CD14-positive monocyte (primary cell): ENCODE measurements around the gene ANKRD28. TPM values are rescaled to one million over a fixed set of nuclear protein-coding genes. Genes with fewer than 3 reads are reported as not detected.
"Not testable (repeated sequence)": the region's sequence is repeated elsewhere in the genome, so short reads cannot be mapped to it uniquely, and the experiment has no call there.

Source experiments
- DNase-seq, 3 donors: peaks; one replicate each; pipeline ENCODE4 v3.0.0-alpha.2; 2011 to 2022
- H2AFZ ChIP-seq: 2 replicates; pipeline ENCODE4 v1.6.0; 2012; ENCODE audit warnings: mild to moderate bottlenecking, low read depth, low read length, inconsistent platforms; ENCODE audit not compliant: insufficient read depth, poor library complexity, severe bottlenecking
- H3K27ac ChIP-seq, 2 donors: 1 replicate in 1 of 2; 2 replicates in 1 of 2; pipeline ENCODE4 v1.5.1; 2012 to 2013; ENCODE audit warnings: low read length in 2 of 2, control low read depth in 1 of 2, inconsistent platforms in 1 of 2, low read depth in 1 of 2, mild to moderate bottlenecking in 1 of 2
- H3K27me3 ChIP-seq, 2 donors: one replicate each; pipeline versions ENCODE4 v1.6.0 to v1.6.1; 2011 to 2013; ENCODE audit warnings: low read length in 2 of 2; ENCODE audit not compliant: control insufficient read depth in 2 of 2, insufficient read depth in 2 of 2
- H3K36me3 ChIP-seq, 2 donors: replicated peaks in 1 of 2; 1 replicate in 1 of 2; 2 replicates in 1 of 2; pipeline versions ENCODE4 v1.5.1 to v1.6.1; 2012 to 2013; ENCODE audit warnings: low read length in 2 of 2, control low read depth in 1 of 2, inconsistent platforms in 1 of 2, mild to moderate bottlenecking in 1 of 2; ENCODE audit not compliant: insufficient read depth in 2 of 2, control insufficient read depth in 1 of 2
- H3K4me1 ChIP-seq, 2 donors: 1 replicate in 1 of 2; 2 replicates in 1 of 2; pipeline versions ENCODE4 v1.5.1 to v1.6.1; 2012 to 2013; ENCODE audit warnings: low read length in 2 of 2, control low read depth in 1 of 2, inconsistent platforms in 1 of 2, mild to moderate bottlenecking in 1 of 2, moderate library complexity in 1 of 2; ENCODE audit not compliant: insufficient read depth in 2 of 2, control insufficient read depth in 1 of 2
- H3K4me2 ChIP-seq: replicated peaks from 2 replicates; pipeline ENCODE3; 2012; ENCODE audit warnings: low read length, moderate library complexity, mild to moderate bottlenecking; ENCODE audit not compliant: poor library complexity, severe bottlenecking; ENCODE audit errors: extremely low read depth
- H3K4me3 ChIP-seq, 3 experiments: fragments of 200-600 bp in 1 of 3; sonication (generic) in 1 of 3; replicated peaks in 1 of 3; 1 replicate in 2 of 3; 2 replicates in 1 of 3; pipeline ENCODE4 v1.5.1; 2011 to 2013; ENCODE audit warnings: low read length in 3 of 3, mild to moderate bottlenecking in 3 of 3, control low read depth in 2 of 3, low read depth in 2 of 3, inconsistent platforms in 1 of 3, moderate library complexity in 1 of 3
- H3K79me2 ChIP-seq: 2 replicates; pipeline ENCODE4 v1.6.0; 2012; ENCODE audit warnings: mild to moderate bottlenecking, control low read depth, inconsistent platforms, low read length, moderate library complexity; ENCODE audit not compliant: insufficient read depth
- H3K9ac ChIP-seq: 2 replicates; pipeline ENCODE4 v1.6.0; 2017; ENCODE audit warnings: low read length, mild to moderate bottlenecking; ENCODE audit not compliant: insufficient read depth, poor library complexity, severe bottlenecking
- H3K9me3 ChIP-seq, 2 donors: replicated peaks in 1 of 2; 1 replicate in 1 of 2; 2 replicates in 1 of 2; pipeline versions ENCODE4 v1.5.1 to v1.6.1; 2012 to 2013; ENCODE audit warnings: low read length in 2 of 2, control low read depth in 1 of 2; ENCODE audit not compliant: control insufficient read depth in 1 of 2, insufficient read depth in 1 of 2
- H4K20me1 ChIP-seq: 2 replicates; pipeline ENCODE4 v1.6.0; 2012; ENCODE audit warnings: mild to moderate bottlenecking, low read length, control low read depth, moderate library complexity; ENCODE audit not compliant: insufficient read depth
- H3K27ac Mint-ChIP-seq, 7 donors: one replicate each; pipeline ENCODE4 v1.8.0; 2020; ENCODE audit warnings: mild to moderate bottlenecking in 7 of 7, mixed read lengths in 7 of 7, moderate library complexity in 6 of 7, inconsistent platforms in 2 of 7
- H3K27me3 Mint-ChIP-seq, 3 donors: one replicate each; pipeline ENCODE4 v1.8.0; 2021 to 2022; ENCODE audit warnings: low read depth in 3 of 3, mild to moderate bottlenecking in 3 of 3, mixed read lengths in 3 of 3, moderate library complexity in 3 of 3, inconsistent platforms in 1 of 3
- H3K36me3 Mint-ChIP-seq, 2 donors: one replicate each; pipeline ENCODE4 v1.8.0; 2020; ENCODE audit warnings: mixed read lengths in 2 of 2, inconsistent platforms in 1 of 2, mild to moderate bottlenecking in 1 of 2
- H3K4me1 Mint-ChIP-seq: one replicate; pipeline ENCODE4 v1.8.0; 2020; ENCODE audit warnings: mild to moderate bottlenecking, mixed read lengths
- H3K4me3 Mint-ChIP-seq, 2 donors: one replicate each; pipeline ENCODE4 v1.8.0; 2020; ENCODE audit warnings: mild to moderate bottlenecking in 2 of 2, mixed read lengths in 2 of 2, moderate library complexity in 1 of 2
- H3K9me3 Mint-ChIP-seq, 7 donors: one replicate each; pipeline ENCODE4 v1.8.0; 2020 to 2022; ENCODE audit warnings: mixed read lengths in 7 of 7, mild to moderate bottlenecking in 6 of 7, moderate library complexity in 6 of 7, inconsistent platforms in 2 of 7
- WGBS: methylation state at CpG from one replicate; pipeline ENCODE4 v1.1.5; 2013; ENCODE audit warnings: missing lambda C conversion rate; ENCODE audit not compliant: insufficient coverage; 5-methylcytosine and 5-hydroxymethylcytosine counted together
- intact Hi-C, 2 donors: fragments of 100-400 bp; cut with micrococcal nuclease; formaldehyde crosslinking; loops; one replicate each; pipeline versions ENCODE4 v1.15.0 to v1.15.1; 2023
- polyA plus RNA-seq, 3 donors: library from polyadenylated mRNA; depleted of rRNA in 1 of 3; unstranded in 2 of 3; stranded (reverse) in 1 of 3; fragments of 300-500 nt in 2 of 3; fragments of >200 nt in 1 of 3; fragmentation: Illumina TruSeq in 2 of 3; gene quantifications; 1 replicate in 2 of 3; 2 replicates in 1 of 3; pipeline ENCODE4 v1.2.3, GENCODE V29; 2012 to 2021
- TF ChIP-seq, protein P1 (sequence below): fragments of 200-600 bp; IDR thresholded peaks from one replicate; pipeline ENCODE4 v1.8.0; 2022; ENCODE audit warnings: antibody characterized with exemption, mild to moderate bottlenecking

Gene ANKRD28
- polyA plus RNA-seq, 3 donors: 5.9 to 11.5 (median 7.9) TPM

DNA sequence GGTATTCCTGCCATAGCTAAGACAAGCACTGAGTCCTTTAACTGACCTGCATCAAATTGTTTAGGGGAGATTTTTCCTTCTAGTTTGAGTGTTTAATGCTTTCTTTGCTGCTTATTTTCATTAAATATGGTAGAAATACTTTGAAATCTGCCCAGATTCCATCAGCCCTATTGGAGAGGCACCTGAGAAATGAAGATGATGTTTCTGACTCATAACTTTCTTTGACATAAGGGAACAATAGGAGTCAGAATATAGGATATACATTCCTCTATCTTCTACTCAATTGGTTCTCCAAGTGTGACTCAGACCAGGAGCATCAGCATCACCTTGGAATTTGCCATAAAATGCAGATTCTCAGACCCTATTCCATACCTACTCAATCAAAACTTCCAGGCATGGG is 168.8 kb downstream of the ANKRD28 start:
- TF ChIP-seq, protein P1, sequence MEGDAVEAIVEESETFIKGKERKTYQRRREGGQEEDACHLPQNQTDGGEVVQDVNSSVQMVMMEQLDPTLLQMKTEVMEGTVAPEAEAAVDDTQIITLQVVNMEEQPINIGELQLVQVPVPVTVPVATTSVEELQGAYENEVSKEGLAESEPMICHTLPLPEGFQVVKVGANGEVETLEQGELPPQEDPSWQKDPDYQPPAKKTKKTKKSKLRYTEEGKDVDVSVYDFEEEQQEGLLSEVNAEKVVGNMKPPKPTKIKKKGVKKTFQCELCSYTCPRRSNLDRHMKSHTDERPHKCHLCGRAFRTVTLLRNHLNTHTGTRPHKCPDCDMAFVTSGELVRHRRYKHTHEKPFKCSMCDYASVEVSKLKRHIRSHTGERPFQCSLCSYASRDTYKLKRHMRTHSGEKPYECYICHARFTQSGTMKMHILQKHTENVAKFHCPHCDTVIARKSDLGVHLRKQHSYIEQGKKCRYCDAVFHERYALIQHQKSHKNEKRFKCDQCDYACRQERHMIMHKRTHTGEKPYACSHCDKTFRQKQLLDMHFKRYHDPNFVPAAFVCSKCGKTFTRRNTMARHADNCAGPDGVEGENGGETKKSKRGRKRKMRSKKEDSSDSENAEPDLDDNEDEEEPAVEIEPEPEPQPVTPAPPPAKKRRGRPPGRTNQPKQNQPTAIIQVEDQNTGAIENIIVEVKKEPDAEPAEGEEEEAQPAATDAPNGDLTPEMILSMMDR: no peak
- no peak overlapping the region for H3K27ac Mint-ChIP-seq
- H3K4me1 Mint-ChIP-seq: peaks cover 8% of the 10 kb centered on the region
- H3K27me3 Mint-ChIP-seq: peaks cover 2% of the 10 kb centered on the region in 3 donors
- no peaks in the 10 kb centered on the region for H3K79me2 ChIP-seq
- H3K4me3 Mint-ChIP-seq: no peak overlapping the region
- H3K9ac ChIP-seq: no peak overlapping the region
- no peak for DNase-seq
- H3K4me1 ChIP-seq: peaks cover 5 to 7% of the 10 kb centered on the region in 2 donors
- no peak overlapping the region for H3K27ac ChIP-seq
- no peak overlapping the region for H2AFZ ChIP-seq
- no peaks in the 10 kb centered on the region for H4K20me1 ChIP-seq
- H3K27me3 ChIP-seq: no peaks in the 10 kb centered on the region
- no peaks in the 10 kb centered on the region for H3K36me3 ChIP-seq
- H3K36me3 Mint-ChIP-seq: peaks cover 11 to 15% of the 10 kb centered on the region in 2 donors
- intact Hi-C loops: loop anchor here in 1 of 2 donors (2.0 to 5.0 kb wide), 2 partner anchors 180 to 193 kb away; no protein-coding TSS in a partner anchor
- no peaks in the 10 kb centered on the region for H3K9me3 Mint-ChIP-seq
- H3K4me3 ChIP-seq: no peak overlapping the region
- no peaks in the 10 kb centered on the region for H3K9me3 ChIP-seq
- H3K4me2 ChIP-seq: no peak overlapping the region

DNA sequence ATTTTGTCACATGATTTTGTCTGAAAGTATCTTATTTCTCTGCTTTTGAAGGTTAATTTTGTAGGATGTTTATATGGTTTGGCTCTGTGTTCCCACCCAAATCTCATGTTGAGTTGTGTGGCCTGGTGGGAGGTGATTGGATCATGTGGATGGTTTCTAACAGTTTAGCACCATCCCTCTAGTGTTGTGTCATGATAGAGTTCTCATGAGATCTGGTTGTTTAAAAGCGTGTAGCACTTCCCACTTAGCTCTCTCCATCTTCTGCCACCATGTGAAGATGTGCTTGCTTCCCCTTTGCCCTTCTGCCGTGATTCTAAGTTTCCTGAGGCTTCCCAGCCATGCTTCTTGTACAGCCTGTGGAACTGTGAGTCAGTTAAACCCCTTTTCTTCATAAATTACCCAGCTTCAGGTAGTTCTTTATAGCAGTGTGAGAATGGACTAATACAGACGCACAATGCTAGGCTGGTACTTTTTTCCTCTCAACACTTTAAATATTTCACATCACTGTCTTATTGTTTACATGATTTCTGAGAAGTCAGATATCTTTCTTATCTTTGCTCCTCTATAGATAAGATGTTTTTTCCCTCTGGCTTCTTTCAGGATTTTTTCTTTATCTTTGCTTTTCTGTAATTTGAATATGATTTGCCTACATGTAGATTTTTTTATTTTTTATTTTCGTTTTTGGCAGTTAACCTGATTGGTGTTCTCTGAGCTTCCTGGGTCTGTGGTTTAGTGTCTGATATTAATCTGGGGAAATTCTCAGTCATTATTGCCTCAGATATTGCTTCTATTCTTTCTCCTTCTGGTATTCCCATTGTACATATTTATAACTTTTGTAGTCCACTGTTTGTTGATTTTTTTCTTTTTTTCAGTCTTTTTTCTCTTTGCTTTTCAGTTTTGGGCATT is 174.0 kb downstream of the ANKRD28 start:
- peaks cover 28 to 42% (median 34%) of the 10 kb centered on the region in 7 donors for H3K9me3 Mint-ChIP-seq
- H3K27me3 Mint-ChIP-seq: no peaks in the 10 kb centered on the region
- Histone ChIP-seq H3K4me2 (no peak overlapping the region), H3K9ac (no peak overlapping the region), H4K20me1 (no peaks in the 10 kb centered on the region), H3K79me2 (no peaks in the 10 kb centered on the region), H3K9me3 (peaks cover 18 to 23% of the 10 kb centered on the region in 2 donors), H2AFZ (no peak overlapping the region), H3K27me3 (no peaks in the 10 kb centered on the region), H3K4me1 (no peaks in the 10 kb centered on the region), H3K36me3 (peaks cover 0 to 7% of the 10 kb centered on the region in 2 donors), H3K4me3 (no peak overlapping the region), H3K27ac (no peak overlapping the region)
- WGBS: no CpG with 5 or more reads among the region's 4 CpGs
- H3K4me3 Mint-ChIP-seq: no peak overlapping the region
- H3K36me3 Mint-ChIP-seq: peaks cover 4 to 27% of the 10 kb centered on the region in 2 donors
- TF ChIP-seq, protein P1: no peak
- DNase-seq: no peak
- peak overlapping the region in 3 of 7 donors; percentile 2 to 60 (median 21) for H3K27ac Mint-ChIP-seq
- intact Hi-C loops: no loop called here
- H3K4me1 Mint-ChIP-seq: no peaks in the 10 kb centered on the region

DNA sequence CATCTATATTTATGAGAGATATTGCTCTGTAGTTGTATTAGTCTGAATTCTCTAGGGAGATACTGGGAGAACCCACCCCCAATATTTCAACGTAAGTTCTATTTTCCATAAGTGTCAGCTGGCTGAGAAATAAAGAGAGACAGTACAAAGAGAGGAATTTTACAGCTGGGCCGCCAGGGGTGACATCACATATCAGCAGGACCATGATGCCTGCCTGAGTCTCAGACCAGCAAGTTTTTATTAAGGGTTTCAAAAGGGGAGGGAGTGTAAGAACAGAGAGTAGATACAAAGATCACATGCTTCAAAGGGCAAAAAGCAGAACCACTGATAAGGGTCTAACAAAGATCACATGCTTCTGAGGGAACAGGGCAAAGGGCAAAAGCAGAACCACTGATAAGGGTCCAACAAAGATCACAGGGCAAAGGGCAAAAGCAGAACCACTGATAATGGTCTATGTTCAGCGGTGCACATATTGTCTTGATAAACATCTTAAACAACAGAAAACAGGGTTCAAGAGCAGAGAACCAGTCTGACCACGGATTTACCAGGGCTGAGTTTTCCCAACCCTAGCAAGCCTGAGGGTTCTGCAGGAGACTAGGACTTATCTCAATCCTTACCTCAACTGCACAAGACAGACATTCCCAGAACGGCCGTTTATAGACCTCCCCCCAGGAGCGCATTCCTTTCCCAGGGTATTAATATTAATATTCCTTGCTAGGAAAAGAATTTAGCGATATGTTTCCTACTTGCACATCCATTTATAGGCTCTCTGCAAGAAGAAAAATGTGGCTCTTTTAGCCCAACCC is 177.9 kb downstream of the ANKRD28 start:
- H3K27ac Mint-ChIP-seq: peak overlapping the region in 1 of 7 donors; percentile 70
- H3K4me1 ChIP-seq, H2AFZ ChIP-seq, intact Hi-C loops, H3K9ac ChIP-seq, H3K27me3 Mint-ChIP-seq, H3K4me2 ChIP-seq, H3K4me1 Mint-ChIP-seq, H3K27me3 ChIP-seq, H3K36me3 ChIP-seq, H3K4me3 ChIP-seq, H4K20me1 ChIP-seq, H3K79me2 ChIP-seq, DNase-seq, H3K4me3 Mint-ChIP-seq, H3K27ac ChIP-seq: not testable (repeated sequence)
- peaks cover 0 to 22% of the 10 kb centered on the region in 2 donors for H3K36me3 Mint-ChIP-seq
- H3K9me3 ChIP-seq: peaks cover 21 to 23% of the 10 kb centered on the region in 2 donors
- 94% methylated on average over 3 of the region's 8 CpGs for WGBS
- peaks cover 28 to 50% (median 38%) of the 10 kb centered on the region in 7 donors for H3K9me3 Mint-ChIP-seq
